NCI-H128 (cell line): ENCODE data around the gene FSTL4.

ENCODE experiments used
- DNase-seq: peaks from one replicate; lab custom pipeline; 2025; ENCODE audit not compliant: unreplicated experiment; lab: John Stamatoyannopoulos, UW

Gene FSTL4

GRCh38 chr5:133433641-133434040 is 178.7 kb downstream of the FSTL4 start:
- DNase-seq = no peak

- DNase-seq = no peak
These were observed 179.3 kb downstream of the FSTL4 start for GRCh38 chr5:133432956-133433532.

GRCh38 chr5:133431326-133431865 is 180.9 kb downstream of the FSTL4 start:
- DNase-seq = no peak

- DNase-seq = no peak
These were observed 182.2 kb downstream of the FSTL4 start for GRCh38 chr5:133430095-133430494.

GRCh38 chr5:133429046-133429445 is 183.3 kb downstream of the FSTL4 start:
- DNase-seq = no peak

- DNase-seq = no peak
These were observed 184.2 kb downstream of the FSTL4 start for GRCh38 chr5:133428072-133428660.

GRCh38 chr5:133427121-133427777 is 185.1 kb downstream of the FSTL4 start:
- DNase-seq = no peak

- DNase-seq = no peak
These were observed 186.1 kb downstream of the FSTL4 start for GRCh38 chr5:133426264-133426663.

- no peak for DNase-seq
These were observed 186.6 kb downstream of the FSTL4 start for GRCh38 chr5:133425764-133426163.

GRCh38 chr5:133425222-133425621 is 187.1 kb downstream of the FSTL4 start:
- no peak for DNase-seq

GRCh38 chr5:133423618-133424282 is 188.6 kb downstream of the FSTL4 start:
- no peak for DNase-seq

GRCh38 chr5:133423011-133423617 is 189.2 kb downstream of the FSTL4 start:
- no peak for DNase-seq

GRCh38 chr5:133421806-133422205 is 190.5 kb downstream of the FSTL4 start:
- no peak for DNase-seq

- no peak for DNase-seq
These were observed 190.9 kb downstream of the FSTL4 start for GRCh38 chr5:133421394-133421793.

- no peak for DNase-seq
These were observed 191.7 kb downstream of the FSTL4 start for GRCh38 chr5:133420440-133421301.

- no peak for DNase-seq
These were observed 196.4 kb downstream of the FSTL4 start for GRCh38 chr5:133415906-133416305.

GRCh38 chr5:133415506-133415905 is 196.8 kb downstream of the FSTL4 start:
- no peak for DNase-seq

- no peak for DNase-seq
These were observed 199.7 kb downstream of the FSTL4 start for GRCh38 chr5:133412661-133413060.

- no peak for DNase-seq
These were observed 202.0 kb downstream of the FSTL4 start for GRCh38 chr5:133410335-133410828.

GRCh38 chr5:133409210-133409674 is 203.1 kb downstream of the FSTL4 start:
- DNase-seq = no peak
